K562 (cell line): ENCODE data around the gene GPRIN3. TPM values are rescaled to one million over a fixed set of nuclear protein-coding genes. Genes with fewer than 3 reads are reported as not detected.

ENCODE experiments used
- ATAC-seq: fragments of 200-7000 bp; cut with Tn5 transposase; 3 replicates; pipeline ENCODE4 v1.9.1; 2020; ENCODE audit warnings: moderate library complexity
- BruUV-seq: library from RNA; stranded (reverse); fragments of 400-500 nt; replicated peaks from 2 replicates; lab custom pipeline; 2021; lab: Mats Ljungman, UMichigan
- CTCF ChIA-PET: fragments of 300-600 bp; formaldehyde crosslinking; extraction: SDS; loops from one replicate; lab custom pipeline; 2021; ENCODE audit warnings: low intra/inter-chr PET ratio; lab: Yijun Ruan, JAX
- POLR2A ChIA-PET: fragments of 300-600, 350-650 bp; sonication (Branson Sonifier 250); formaldehyde crosslinking; extraction: SDS; loops from one replicate; lab custom pipeline; 2021; ENCODE audit warnings: antibody characterized with exemption, inconsistent platforms; lab: Yijun Ruan, JAX
- DNase-seq, 4 experiments: peaks; one replicate each; pipeline versions ENCODE4 v3.0.0 to v3.0.0-alpha.2; 2011 to 2018; ENCODE audit warnings: low spot score in 3 of 4, mixed read lengths in 3 of 4; ENCODE audit errors: extremely low read depth in 1 of 4
- FAIRE-seq: peaks from 2 replicates; lab custom pipeline; 2011; peaks lifted over from hg19 to GRCh38; lab: Jason Lieb, UNC
- H2AFZ ChIP-seq: 2 replicates; pipeline ENCODE4 v1.6.0; 2011; ENCODE audit warnings: low read depth, low read length, control low read depth, inconsistent platforms
- H3K27ac ChIP-seq: fragments of 200-600 bp; 3 replicates; pipeline ENCODE4 v1.8.0; 2011; ENCODE audit warnings: low read depth, mild to moderate bottlenecking, control low read depth, inconsistent platforms, low read length, moderate library complexity, mixed read lengths; ENCODE audit errors: extremely low read depth
- H3K27me3 ChIP-seq, 2 experiments: fragments of 300-600 bp in 1 of 2; 2 replicates in 1 of 2; 3 replicates in 1 of 2; pipeline versions ENCODE4 v1.6.0 to v1.8.0; 2011; ENCODE audit warnings: inconsistent platforms in 2 of 2, low read length in 2 of 2, mild to moderate bottlenecking in 1 of 2, mixed read lengths in 1 of 2, moderate library complexity in 1 of 2; ENCODE audit not compliant: control insufficient read depth in 2 of 2, insufficient read depth in 2 of 2
- H3K36me3 ChIP-seq: fragments of 300-600 bp; 3 replicates; pipeline ENCODE4 v1.8.0; 2011; ENCODE audit warnings: mild to moderate bottlenecking, low read length, inconsistent platforms; ENCODE audit not compliant: control insufficient read depth, insufficient read depth
- H3K4me1 ChIP-seq, 2 experiments: fragments of 200-600 bp in 1 of 2; replicated peaks in 1 of 2; 2 replicates in 1 of 2; 3 replicates in 1 of 2; pipeline versions ENCODE4 v1.5.1 to v1.8.0; 2011; ENCODE audit warnings: inconsistent platforms in 2 of 2, low read length in 2 of 2, mild to moderate bottlenecking in 1 of 2, mixed read lengths in 1 of 2, moderate library complexity in 1 of 2; ENCODE audit not compliant: control insufficient read depth in 2 of 2, insufficient read depth in 2 of 2
- H3K4me2 ChIP-seq: 2 replicates; pipeline ENCODE4 v1.6.1; 2011; ENCODE audit warnings: low read length, control low read depth, inconsistent platforms, mixed read lengths; ENCODE audit not compliant: insufficient read depth
- H3K4me3 ChIP-seq: fragments of 200-600 bp; sonication (generic), shearing (Covaris generic); 2 replicates; pipeline ENCODE4 v1.5.1; 2016; ENCODE audit warnings: control low read depth, inconsistent platforms
- H3K79me2 ChIP-seq: fragments of 200-600 bp; 3 replicates; pipeline ENCODE4 v1.8.0; 2011; ENCODE audit warnings: low read length, inconsistent platforms; ENCODE audit not compliant: control insufficient read depth, insufficient read depth
- H3K9ac ChIP-seq, 2 experiments: 2 replicates each; pipeline versions ENCODE4 v1.6.0 to v1.6.1; 2011; ENCODE audit warnings: low read depth in 2 of 2, low read length in 2 of 2, control low read depth in 1 of 2, inconsistent platforms in 1 of 2, mild to moderate bottlenecking in 1 of 2, mixed read lengths in 1 of 2; ENCODE audit not compliant: insufficient read depth in 1 of 2
- H3K9me1 ChIP-seq: one replicate; pipeline ENCODE4 v1.6.0; 2011; ENCODE audit warnings: inconsistent platforms, mild to moderate bottlenecking, low read length, moderate library complexity; ENCODE audit not compliant: control insufficient read depth, insufficient read depth
- H3K9me3 ChIP-seq: replicated peaks from 2 replicates; pipeline ENCODE4 v1.5.1; 2011; ENCODE audit warnings: low read depth, low read length, inconsistent platforms; ENCODE audit not compliant: control insufficient read depth, insufficient read depth
- H4K20me1 ChIP-seq: replicated peaks from 2 replicates; pipeline ENCODE4 v1.6.1; 2011; ENCODE audit warnings: low read length, inconsistent platforms, mixed read lengths; ENCODE audit not compliant: control insufficient read depth, insufficient read depth
- NR2C2 ChIP-seq, 2 experiments: fragments of 200-800 bp in 1 of 2; sonication (Bioruptor generic) in 1 of 2; sonication (generic) in 1 of 2; formaldehyde crosslinking in 1 of 2; IDR thresholded peaks; 2 replicates each; pipeline versions ENCODE4 v1.6.1 to v1.8.0; 2016 to 2022; ENCODE audit warnings: mild to moderate bottlenecking in 1 of 2, missing compliant biosample characterization in 1 of 2, missing genetic modification characterization in 1 of 2, missing genetic modification reagents in 1 of 2
- NR4A1 ChIP-seq, 2 experiments: fragments of 250-450 bp in 1 of 2; fragments of 450-650 bp in 1 of 2; sonication (Bioruptor Pico) in 1 of 2; IDR thresholded peaks; 2 replicates each; pipeline versions ENCODE4 v1.4.0 to v1.6.1; 2016 to 2020; ENCODE audit warnings: mild to moderate bottlenecking in 2 of 2, missing compliant biosample characterization in 1 of 2, missing genetic modification characterization in 1 of 2, moderate library complexity in 1 of 2
- TAF15 ChIP-seq: fragments of 200-400 bp; formaldehyde crosslinking; IDR thresholded peaks from 2 replicates; pipeline ENCODE4 v1.6.1; 2017; ENCODE audit warnings: mild to moderate bottlenecking, low read depth, low read length, moderate library complexity
- ZNF311 ChIP-seq: fragments of 250-450 bp; sonication (Bioruptor Pico); IDR thresholded peaks from 2 replicates; pipeline ENCODE4 v1.4.0; 2020; ENCODE audit warnings: mild to moderate bottlenecking, moderate library complexity
- WGBS: fragments of 100-300 bp; shearing (Covaris generic); methylation state at CpG from one replicate; pipeline ENCODE4 v1.1.6; 2016; ENCODE audit warnings: low coverage, mixed read lengths; ENCODE audit not compliant: insufficient coverage; ENCODE audit errors: missing lambda C conversion rate; 5-methylcytosine and 5-hydroxymethylcytosine counted together
- in situ Hi-C: fragments of 300-500 bp; cut with MboI; formaldehyde crosslinking; loops from 4 replicates; pipeline ENCODE4 v1.15.0; 2018; ENCODE audit warnings: inconsistent platforms, mixed read lengths
- intact Hi-C: fragments of 100-400 bp; cut with micrococcal nuclease; formaldehyde crosslinking; loops from 2 replicates; pipeline ENCODE4 v1.14.2; 2022
- polyA plus RNA-seq, 8 experiments: library from polyadenylated mRNA; depleted of rRNA in 4 of 8; stranded (reverse) in 5 of 8; unstranded in 3 of 8; fragments of >200 nt; fragmentation: Nextera tagmentation in 2 of 8; fragmentation: Illumina TruSeq in 1 of 8; extraction: Ambion mirVana in 2 of 8; extraction: Trizol in 1 of 8; gene quantifications; 2 replicates each; pipeline versions ENCODE4 v1.2.1 to v1.2.3, GENCODE V29; 2011 to 2014; ENCODE audit warnings: inconsistent platforms in 1 of 8, missing spikeins in 1 of 8
- total RNA-seq, 7 experiments: library from RNA; depleted of rRNA in 6 of 7; stranded (reverse); fragments of >200 nt in 6 of 7; fragmentation: Illumina TruSeq in 2 of 7; extraction: Trizol in 2 of 7; gene quantifications; 2 replicates each; pipeline versions ENCODE4 v1.2.1 to v1.2.3, GENCODE V29; 2011 to 2021; ENCODE audit warnings: low replicate concordance in 1 of 7
- TF ChIP-seq, protein P1 (sequence below), 2 experiments: IDR thresholded peaks; 2 replicates each; pipeline ENCODE4 v1.6.1; 2011; ENCODE audit warnings: borderline replicate concordance in 1 of 2, control low read depth in 1 of 2, low read depth in 1 of 2, low read length in 1 of 2, mild to moderate bottlenecking in 1 of 2, mixed read lengths in 1 of 2, moderate library complexity in 1 of 2; ENCODE audit not compliant: insufficient read depth in 1 of 2, insufficient read length in 1 of 2, poor library complexity in 1 of 2, severe bottlenecking in 1 of 2; ENCODE audit errors: extremely low read depth in 1 of 2
- TF ChIP-seq, protein P2 (sequence below), 2 experiments: fragments of 450-650 bp; formaldehyde crosslinking in 1 of 2; IDR thresholded peaks; 2 replicates each; pipeline versions ENCODE4 v1.4.0 to v1.6.1; 2014 to 2020; ENCODE audit warnings: mild to moderate bottlenecking in 2 of 2, borderline replicate concordance in 1 of 2, low read depth in 1 of 2
- TF ChIP-seq, protein P3 (sequence below): fragments of 450-650 bp; IDR thresholded peaks from 2 replicates; pipeline ENCODE4 v1.6.1; 2017; ENCODE audit warnings: mild to moderate bottlenecking, moderate library complexity

GPRIN3 gene
- total and polyA plus RNA-seq, 9 of the 15 experiments (the other 6 are each of a cell fraction or from before 2014, with no cell fraction given): 0.02 TPM; not detected in 8

DNA sequence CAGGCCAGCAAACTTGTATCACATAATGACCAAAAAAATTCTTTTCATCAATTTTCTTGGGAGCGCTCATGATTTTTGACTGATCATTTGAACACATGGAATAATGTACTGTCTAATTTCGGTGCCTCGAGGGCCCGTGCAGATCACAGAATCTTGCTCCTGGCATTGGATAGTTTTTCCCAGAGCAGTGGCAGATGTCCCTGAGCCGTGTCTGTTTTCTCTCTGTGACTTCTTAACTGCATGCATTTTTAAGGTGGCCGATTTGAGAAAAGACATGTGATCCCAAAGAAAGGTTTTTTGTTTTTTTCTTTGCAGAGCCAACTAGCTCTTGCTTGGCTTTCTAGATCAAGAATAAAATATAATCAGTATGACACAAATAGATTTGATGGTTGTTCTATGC, 19.7 kb downstream of the GPRIN3 start:
- Histone ChIP-seq H3K9me3 (no peaks in the 10 kb centered on the region), H3K9me1 (no peaks in the 10 kb centered on the region), H3K4me2 (no peak overlapping the region), H3K27me3 (no peaks in the 10 kb centered on the region), H3K4me3 (no peak overlapping the region), H2AFZ (no peak overlapping the region), H3K27ac (no peak overlapping the region), H3K4me1 (0 out of 5 replicates have a peak, but pooled peaks cover 0 to 2% of the 10 kb centered on the region in 2 experiments), H3K9ac (no peak overlapping the region), H4K20me1 (no peaks in the 10 kb centered on the region), H3K79me2 (no peaks in the 10 kb centered on the region), H3K36me3 (no peaks in the 10 kb centered on the region)
- DNase-seq (no peak), FAIRE-seq (no peak), ATAC-seq (no peak)
- no TSS peak for BruUV-seq
- ChIA-PET CTCF (no interaction called here), POLR2A (no interaction called here)
- intact Hi-C loops: no loop called here
- in situ Hi-C loops: no loop called here
- TF ChIP-seq NR4A1 (CRISPR knock-in tag; IDR thresholded peaks at IDR 0.05) (no peak), NR4A1 (tag; IDR thresholded peaks at IDR 0.05) (no peak), ZNF311 (CRISPR knock-in tag) (no peak), TAF15 (no peak), NR2C2 (CRISPR knock-in tag; IDR thresholded peaks at IDR 0.05) (no peak), NR2C2 (tag; IDR thresholded peaks at IDR 0.05) (no peak)
- TF ChIP-seq, protein P1, sequence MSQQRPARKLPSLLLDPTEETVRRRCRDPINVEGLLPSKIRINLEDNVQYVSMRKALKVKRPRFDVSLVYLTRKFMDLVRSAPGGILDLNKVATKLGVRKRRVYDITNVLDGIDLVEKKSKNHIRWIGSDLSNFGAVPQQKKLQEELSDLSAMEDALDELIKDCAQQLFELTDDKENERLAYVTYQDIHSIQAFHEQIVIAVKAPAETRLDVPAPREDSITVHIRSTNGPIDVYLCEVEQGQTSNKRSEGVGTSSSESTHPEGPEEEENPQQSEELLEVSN (IDR thresholded peaks at IDR 0.05; ENCODE audit: borderline replicate concordance in 1 of 2, extremely low read depth in 1 of 2, insufficient read depth in 1 of 2, insufficient read length in 1 of 2, low read depth in 1 of 2, low read length in 1 of 2, poor library complexity in 1 of 2, severe bottlenecking in 1 of 2): no peak
- TF ChIP-seq, protein P2, sequence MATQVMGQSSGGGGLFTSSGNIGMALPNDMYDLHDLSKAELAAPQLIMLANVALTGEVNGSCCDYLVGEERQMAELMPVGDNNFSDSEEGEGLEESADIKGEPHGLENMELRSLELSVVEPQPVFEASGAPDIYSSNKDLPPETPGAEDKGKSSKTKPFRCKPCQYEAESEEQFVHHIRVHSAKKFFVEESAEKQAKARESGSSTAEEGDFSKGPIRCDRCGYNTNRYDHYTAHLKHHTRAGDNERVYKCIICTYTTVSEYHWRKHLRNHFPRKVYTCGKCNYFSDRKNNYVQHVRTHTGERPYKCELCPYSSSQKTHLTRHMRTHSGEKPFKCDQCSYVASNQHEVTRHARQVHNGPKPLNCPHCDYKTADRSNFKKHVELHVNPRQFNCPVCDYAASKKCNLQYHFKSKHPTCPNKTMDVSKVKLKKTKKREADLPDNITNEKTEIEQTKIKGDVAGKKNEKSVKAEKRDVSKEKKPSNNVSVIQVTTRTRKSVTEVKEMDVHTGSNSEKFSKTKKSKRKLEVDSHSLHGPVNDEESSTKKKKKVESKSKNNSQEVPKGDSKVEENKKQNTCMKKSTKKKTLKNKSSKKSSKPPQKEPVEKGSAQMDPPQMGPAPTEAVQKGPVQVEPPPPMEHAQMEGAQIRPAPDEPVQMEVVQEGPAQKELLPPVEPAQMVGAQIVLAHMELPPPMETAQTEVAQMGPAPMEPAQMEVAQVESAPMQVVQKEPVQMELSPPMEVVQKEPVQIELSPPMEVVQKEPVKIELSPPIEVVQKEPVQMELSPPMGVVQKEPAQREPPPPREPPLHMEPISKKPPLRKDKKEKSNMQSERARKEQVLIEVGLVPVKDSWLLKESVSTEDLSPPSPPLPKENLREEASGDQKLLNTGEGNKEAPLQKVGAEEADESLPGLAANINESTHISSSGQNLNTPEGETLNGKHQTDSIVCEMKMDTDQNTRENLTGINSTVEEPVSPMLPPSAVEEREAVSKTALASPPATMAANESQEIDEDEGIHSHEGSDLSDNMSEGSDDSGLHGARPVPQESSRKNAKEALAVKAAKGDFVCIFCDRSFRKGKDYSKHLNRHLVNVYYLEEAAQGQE (IDR thresholded peaks at IDR 0.05; ENCODE audit: borderline replicate concordance): no peak
- TF ChIP-seq, protein P2 (CRISPR knock-in tag; IDR thresholded peaks at IDR 0.05; ENCODE audit: low read depth): no peak
- TF ChIP-seq, protein P3, sequence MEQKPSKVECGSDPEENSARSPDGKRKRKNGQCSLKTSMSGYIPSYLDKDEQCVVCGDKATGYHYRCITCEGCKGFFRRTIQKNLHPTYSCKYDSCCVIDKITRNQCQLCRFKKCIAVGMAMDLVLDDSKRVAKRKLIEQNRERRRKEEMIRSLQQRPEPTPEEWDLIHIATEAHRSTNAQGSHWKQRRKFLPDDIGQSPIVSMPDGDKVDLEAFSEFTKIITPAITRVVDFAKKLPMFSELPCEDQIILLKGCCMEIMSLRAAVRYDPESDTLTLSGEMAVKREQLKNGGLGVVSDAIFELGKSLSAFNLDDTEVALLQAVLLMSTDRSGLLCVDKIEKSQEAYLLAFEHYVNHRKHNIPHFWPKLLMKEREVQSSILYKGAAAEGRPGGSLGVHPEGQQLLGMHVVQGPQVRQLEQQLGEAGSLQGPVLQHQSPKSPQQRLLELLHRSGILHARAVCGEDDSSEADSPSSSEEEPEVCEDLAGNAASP: no peak
- WGBS: under 1% methylated on average over 6 of the region's 6 CpGs
